Peyer's patch (tissue), 4 donors: Measurements from ENCODE around the gene TGFB1. TPM values are rescaled to one million over a fixed set of nuclear protein-coding genes. Genes with fewer than 3 reads are reported as not detected.

Experiments
- DNase-seq, 3 donors: peaks; one replicate each; pipeline ENCODE4 v3.0.0-alpha.2; 2017 to 2019
- H3K27ac ChIP-seq, 4 donors: fragments of 200-600 bp; sonication (generic); one replicate each; pipeline ENCODE4 v1.5.1; 2016 to 2019
- H3K27me3 ChIP-seq, 2 donors: fragments of 200-600 bp; sonication (generic); one replicate each; pipeline ENCODE4 v1.5.1; 2019
- H3K36me3 ChIP-seq, 3 donors: fragments of 200-600 bp; sonication (generic); one replicate each; pipeline ENCODE4 v1.5.1; 2016 to 2019
- H3K4me1 ChIP-seq, 4 donors: fragments of 200-600 bp; sonication (generic); one replicate each; pipeline ENCODE4 v1.5.1; 2016 to 2019
- H3K4me3 ChIP-seq, 4 donors: fragments of 200-600 bp; sonication (generic); 1 replicate in 3 of 4; 2 replicates in 1 of 4; pipeline ENCODE4 v1.5.1; 2016 to 2019; ENCODE audit warnings: mild to moderate bottlenecking in 1 of 4
- H3K9me3 ChIP-seq, 4 donors: fragments of 200-600 bp; sonication (generic); one replicate each; pipeline ENCODE4 v1.5.1; 2016 to 2019; ENCODE audit warnings: mild to moderate bottlenecking in 1 of 4
- CTCF ChIP-seq, 6 experiments: fragments of 450-650 bp in 4 of 6; fragments of 200-600 bp in 2 of 6; sonication (generic) in 1 of 6; IDR thresholded peaks; one replicate each; pipeline ENCODE4 v1.5.1; 2017 to 2019; ENCODE audit warnings: antibody characterized with exemption in 6 of 6, mild to moderate bottlenecking in 3 of 6, moderate library complexity in 1 of 6
- POLR2A ChIP-seq, 2 donors: fragments of 450-650 bp; IDR thresholded peaks; one replicate each; pipeline ENCODE4 v1.5.1; 2017; ENCODE audit warnings: antibody characterized with exemption in 2 of 2, mild to moderate bottlenecking in 2 of 2, moderate library complexity in 2 of 2
- total RNA-seq, 4 donors: library from RNA; depleted of rRNA; stranded (reverse); fragments of >200 nt; gene quantifications; one replicate each; pipeline ENCODE4 v1.1.0, GENCODE V29; 2016

The TGFB1 gene
- total RNA-seq, 4 donors from 2014 or later: 6.8 to 80.9 (median 22.9) TPM

- no peaks in the 10 kb centered on the region for H3K36me3 ChIP-seq
- peaks cover 0 to 14% (median 5%) of the 10 kb centered on the region in 4 donors for H3K4me1 ChIP-seq
- H3K9me3 ChIP-seq: no peaks in the 10 kb centered on the region
- H3K27ac ChIP-seq: no peak overlapping the region
- H3K27me3 ChIP-seq: peaks cover 0 to 4% of the 10 kb centered on the region in 2 donors
- DNase-seq: no peak
- no peak overlapping the region for H3K4me3 ChIP-seq
- no peak for TF ChIP-seq CTCF (IDR thresholded peaks at IDR 0.05)
- TF ChIP-seq POLR2A (IDR thresholded peaks at IDR 0.05): no peak
Measured at GRCh38 chr19:41355035-41355434, 1.3 kb upstream of the TGFB1 start.

DNA sequence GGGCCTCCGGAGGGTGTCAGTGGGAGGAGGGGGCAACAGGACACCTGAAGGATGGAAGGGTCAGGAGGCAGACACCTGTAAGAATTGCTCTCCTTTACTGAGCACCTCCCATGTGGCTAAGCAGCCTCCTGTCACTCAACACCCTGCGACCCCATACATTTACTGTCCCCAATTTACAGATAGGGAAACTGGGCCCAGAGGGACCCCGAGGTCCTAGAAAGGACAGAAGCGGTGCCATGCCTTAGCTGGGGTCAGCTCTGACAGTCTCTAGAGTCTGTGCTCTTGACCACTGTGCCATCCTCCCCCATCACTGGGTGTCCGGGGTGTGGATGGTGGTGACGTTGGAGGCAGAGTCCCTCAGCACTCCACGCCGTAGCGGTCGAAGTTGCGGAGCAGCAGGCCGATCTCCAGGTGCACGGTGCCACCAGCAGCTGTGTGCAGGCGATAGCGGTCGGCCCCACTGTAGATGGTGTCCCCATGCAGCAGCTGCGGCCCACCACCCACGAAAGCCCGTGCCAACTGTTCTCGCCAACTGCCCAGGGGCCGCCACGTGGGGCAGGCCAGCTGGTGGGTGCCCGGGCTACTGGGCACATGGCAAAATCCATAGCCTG is 726 bp upstream of the TGFB1 start:
- Histone ChIP-seq H3K9me3 (no peaks in the 10 kb centered on the region), H3K4me3 (peak overlapping the region; percentile 84 to 91 (median 88)), H3K27me3 (peaks cover 0 to 4% of the 10 kb centered on the region in 2 donors), H3K27ac (peak overlapping the region; percentile 84 to 99 (median 92)), H3K4me1 (peaks cover 0 to 19% (median 8%) of the 10 kb centered on the region in 4 donors), H3K36me3 (no peaks in the 10 kb centered on the region)
- TF ChIP-seq POLR2A (IDR thresholded peaks at IDR 0.05) (no peak), CTCF (IDR thresholded peaks at IDR 0.05) (no peak)
- no peak for DNase-seq

- no peaks in the 10 kb centered on the region for H3K9me3 ChIP-seq
- H3K27ac ChIP-seq: peak overlapping the region; percentile 84 to 99 (median 92)
- H3K4me1 ChIP-seq: peaks cover 0 to 22% (median 8%) of the 10 kb centered on the region in 4 donors
- TF ChIP-seq POLR2A (IDR thresholded peaks at IDR 0.05): no peak
- TF ChIP-seq CTCF (IDR thresholded peaks at IDR 0.05): peak; percentile 12 to 72 (median 40)
- peak; percentile 70 to 93 (median 87) for DNase-seq
- H3K27me3 ChIP-seq: peaks cover 0 to 4% of the 10 kb centered on the region in 2 donors
- H3K4me3 ChIP-seq: peak overlapping the region; percentile 84 to 91 (median 88)
- H3K36me3 ChIP-seq: peaks cover 0 to 4% (median 0%) of the 10 kb centered on the region in 3 donors
Measured at GRCh38 chr19:41352609-41353465, 885 bp downstream of the TGFB1 start.

GRCh38 chr19:41352279-41352608 is 1.5 kb downstream of the TGFB1 start:
- no peaks in the 10 kb centered on the region for H3K9me3 ChIP-seq
- peaks cover 0 to 4% of the 10 kb centered on the region in 2 donors for H3K27me3 ChIP-seq
- H3K4me3 ChIP-seq: peak overlapping the region; percentile 84 to 91 (median 88)
- H3K36me3 ChIP-seq: peaks cover 0 to 8% (median 0%) of the 10 kb centered on the region in 3 donors
- H3K27ac ChIP-seq: peak overlapping the region; percentile 84 to 99 (median 92)
- no peak for DNase-seq
- TF ChIP-seq CTCF (IDR thresholded peaks at IDR 0.05) (no peak), POLR2A (IDR thresholded peaks at IDR 0.05) (no peak)
- H3K4me1 ChIP-seq: peaks cover 0 to 22% (median 8%) of the 10 kb centered on the region in 4 donors

DNA sequence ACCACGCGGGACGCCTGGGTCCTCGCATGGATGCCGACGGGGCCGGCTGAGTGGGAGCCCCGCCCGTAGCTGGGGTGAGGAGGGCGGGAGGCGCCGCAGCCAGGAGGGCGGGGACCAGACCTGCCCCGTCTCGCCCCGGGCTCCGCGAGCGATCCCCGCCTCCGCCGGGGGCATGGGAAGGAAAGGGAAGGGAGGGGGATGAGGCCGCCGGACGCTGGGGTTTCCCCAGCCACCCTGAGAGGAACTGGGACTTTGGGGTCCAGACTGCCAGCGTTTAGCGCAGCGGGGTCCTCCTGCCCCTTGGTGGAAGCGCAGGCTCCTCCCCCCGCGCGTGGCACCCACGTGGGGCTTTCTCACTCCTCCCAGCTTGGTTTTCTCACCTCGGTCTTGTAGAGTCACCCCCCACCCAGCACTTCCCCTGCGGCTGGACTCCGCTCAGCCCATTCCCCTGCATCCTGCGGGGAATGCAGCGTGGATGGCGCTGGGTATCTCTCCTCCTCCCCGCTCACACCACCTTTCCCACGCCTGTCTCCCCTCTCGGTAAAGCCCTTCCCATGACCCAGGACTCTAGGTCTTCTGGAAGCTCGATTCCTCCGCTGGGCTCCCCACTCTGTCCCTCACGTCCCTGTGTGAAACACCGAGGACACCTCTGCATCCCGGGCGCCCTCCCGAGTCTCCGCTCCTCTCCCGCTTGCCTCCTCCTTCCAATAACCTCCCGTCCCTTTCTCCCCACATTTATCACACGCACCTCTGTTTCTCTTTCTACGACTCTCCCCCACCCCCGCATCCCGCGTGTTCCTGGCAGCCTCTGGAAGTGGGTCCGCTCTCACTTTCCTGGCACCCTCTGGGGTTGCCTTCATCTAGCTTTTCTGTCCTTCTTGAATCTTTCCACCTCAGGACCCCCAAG is 2.1 kb downstream of the TGFB1 start:
- Histone ChIP-seq H3K4me1 (peaks cover 0 to 22% (median 8%) of the 10 kb centered on the region in 4 donors), H3K27ac (peak overlapping the region; percentile 84 to 99 (median 92)), H3K4me3 (peak overlapping the region; percentile 84 to 91 (median 88)), H3K9me3 (no peaks in the 10 kb centered on the region), H3K36me3 (peaks cover 0 to 14% (median 0%) of the 10 kb centered on the region in 3 donors), H3K27me3 (peaks cover 0 to 4% of the 10 kb centered on the region in 2 donors)
- DNase-seq: peak; percentile 67 to 94 (median 93)
- no peak for TF ChIP-seq CTCF (IDR thresholded peaks at IDR 0.05)
- TF ChIP-seq POLR2A (IDR thresholded peaks at IDR 0.05): no peak
